ENCODE results near the gene PIPOX. TPM values are rescaled to one million over a fixed set of nuclear protein-coding genes. Genes with fewer than 3 reads are reported as not detected.

Gene PIPOX
- total RNA-seq, 1 donor from 2014 or later: 1.8 TPM

DNA sequence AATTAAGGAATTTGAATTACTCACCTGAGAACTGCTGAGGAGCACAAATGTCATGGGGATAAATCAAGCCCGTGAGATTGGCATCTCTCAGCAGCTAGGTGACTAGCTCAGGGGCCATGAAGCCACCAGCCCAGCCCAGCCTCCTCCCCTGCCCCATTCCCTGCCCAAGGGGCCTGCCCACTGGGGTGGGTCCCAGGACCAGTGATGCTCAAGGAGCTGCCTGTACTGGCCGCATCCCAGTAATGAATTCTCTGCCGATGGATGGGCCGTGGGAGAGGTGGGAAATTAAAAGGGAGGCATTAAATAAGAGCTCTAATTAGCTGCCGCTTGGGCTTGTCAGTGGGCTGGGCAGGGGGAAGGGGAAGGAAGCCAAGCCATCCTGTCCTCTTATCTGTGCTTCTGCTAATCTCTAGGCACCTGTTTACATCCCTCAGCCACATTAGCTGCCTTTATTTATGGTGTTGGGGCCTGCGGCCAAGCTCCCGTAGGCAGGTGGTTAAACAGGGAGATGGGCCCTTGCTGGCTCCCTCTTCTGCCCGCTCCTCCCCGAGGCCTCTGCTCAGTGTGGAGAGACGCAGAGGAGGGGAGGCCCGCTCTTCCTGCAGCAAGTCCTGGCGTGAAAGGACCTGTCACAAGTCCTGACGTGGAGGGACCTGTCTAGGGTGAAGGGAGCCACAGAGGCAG is 48.8 kb downstream of the PIPOX start:
- no peak overlapping the region for H3K4me3 Mint-ChIP-seq (ENCODE audit: unreplicated experiment)
- no peaks in the 10 kb centered on the region for H3K9me3 Mint-ChIP-seq (ENCODE audit: unreplicated experiment)
- FAIRE-seq: no peak
- no peak overlapping the region for H3K4me3 ChIP-seq (ENCODE audit: insufficient read depth, low read depth, low read length)
- no peak for DNase-seq (ENCODE audit: low read depth)
- no peaks in the 10 kb centered on the region for H3K79me2 ChIP-seq (ENCODE audit: insufficient read depth, low read length)
- no peaks in the 10 kb centered on the region for H3K4me1 Mint-ChIP-seq (ENCODE audit: low read depth, unreplicated experiment)
- H3K4me2 ChIP-seq (ENCODE audit: low read length): no peak overlapping the region
- peaks cover 3% of the 10 kb centered on the region for H3K36me3 ChIP-seq (ENCODE audit: insufficient read depth, low read length)
- H3K9me3 ChIP-seq (ENCODE audit: insufficient read depth, low read depth, low read length): no peaks in the 10 kb centered on the region
- H3K27ac Mint-ChIP-seq (ENCODE audit: unreplicated experiment): no peak overlapping the region
- no peak overlapping the region for H3K27ac ChIP-seq (ENCODE audit: low read depth, low read length)
- TF ChIP-seq, protein P1, sequence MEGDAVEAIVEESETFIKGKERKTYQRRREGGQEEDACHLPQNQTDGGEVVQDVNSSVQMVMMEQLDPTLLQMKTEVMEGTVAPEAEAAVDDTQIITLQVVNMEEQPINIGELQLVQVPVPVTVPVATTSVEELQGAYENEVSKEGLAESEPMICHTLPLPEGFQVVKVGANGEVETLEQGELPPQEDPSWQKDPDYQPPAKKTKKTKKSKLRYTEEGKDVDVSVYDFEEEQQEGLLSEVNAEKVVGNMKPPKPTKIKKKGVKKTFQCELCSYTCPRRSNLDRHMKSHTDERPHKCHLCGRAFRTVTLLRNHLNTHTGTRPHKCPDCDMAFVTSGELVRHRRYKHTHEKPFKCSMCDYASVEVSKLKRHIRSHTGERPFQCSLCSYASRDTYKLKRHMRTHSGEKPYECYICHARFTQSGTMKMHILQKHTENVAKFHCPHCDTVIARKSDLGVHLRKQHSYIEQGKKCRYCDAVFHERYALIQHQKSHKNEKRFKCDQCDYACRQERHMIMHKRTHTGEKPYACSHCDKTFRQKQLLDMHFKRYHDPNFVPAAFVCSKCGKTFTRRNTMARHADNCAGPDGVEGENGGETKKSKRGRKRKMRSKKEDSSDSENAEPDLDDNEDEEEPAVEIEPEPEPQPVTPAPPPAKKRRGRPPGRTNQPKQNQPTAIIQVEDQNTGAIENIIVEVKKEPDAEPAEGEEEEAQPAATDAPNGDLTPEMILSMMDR (IDR thresholded peaks at IDR 0.05; ENCODE audit: insufficient read depth, low read depth, low read length): no peak
- no peak for TF ChIP-seq EZH2 (IDR thresholded peaks at IDR 0.05; ENCODE audit: insufficient read depth, low read length)
- H3K4me1 ChIP-seq (ENCODE audit: insufficient read depth, low read length): no peaks in the 10 kb centered on the region
- H3K36me3 Mint-ChIP-seq (ENCODE audit: low read depth, unreplicated experiment): peaks cover 19% of the 10 kb centered on the region
- no peaks in the 10 kb centered on the region for H4K20me1 ChIP-seq (ENCODE audit: insufficient read depth, low read length)
- H2AFZ ChIP-seq (ENCODE audit: low read depth, low read length): no peak overlapping the region
- no peak overlapping the region for H3K9ac ChIP-seq (ENCODE audit: low read length)
- H3K27me3 Mint-ChIP-seq (ENCODE audit: low read depth, unreplicated experiment): no peaks in the 10 kb centered on the region
- no peaks in the 10 kb centered on the region for H3K27me3 ChIP-seq (ENCODE audit: insufficient read depth, low read length)

DNA sequence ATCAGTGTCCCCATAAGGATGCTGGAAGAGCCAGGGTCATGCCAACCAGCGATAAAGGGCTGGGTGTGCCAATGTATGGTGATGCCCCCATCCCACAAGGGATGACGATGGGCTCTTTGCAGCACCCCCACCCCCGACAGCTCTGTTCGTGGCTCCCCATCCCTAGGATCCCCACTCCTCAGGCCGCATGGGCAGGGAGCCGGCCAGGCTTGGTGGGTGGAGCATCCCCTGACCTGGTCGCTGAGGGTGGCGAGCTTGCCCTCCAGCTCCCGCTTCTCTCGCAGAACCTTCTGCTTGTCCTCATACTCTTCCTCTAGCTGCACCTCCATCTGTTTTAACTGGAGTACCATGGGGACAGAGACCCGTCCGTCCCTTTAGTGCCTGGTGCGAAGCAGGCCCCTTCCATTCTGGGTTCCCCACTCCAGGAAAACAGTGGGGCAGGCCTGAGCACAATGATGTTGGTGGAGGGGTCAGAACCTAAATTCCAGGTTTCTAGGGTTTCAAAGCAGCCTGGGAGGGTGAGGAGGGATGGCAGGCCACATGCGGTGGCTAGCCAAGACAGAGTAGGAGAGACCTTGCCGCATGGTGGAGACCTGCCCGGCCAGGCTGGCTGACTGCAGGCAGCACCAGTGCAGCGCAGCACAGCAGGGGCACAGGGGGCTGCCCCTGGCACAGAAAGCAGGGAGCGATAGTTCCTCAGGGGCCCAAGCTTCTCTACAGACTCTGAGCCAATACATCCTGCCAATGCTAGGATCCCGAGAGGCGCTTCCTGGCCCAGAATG is 50.3 kb downstream of the PIPOX start:
- Histone ChIP-seq H4K20me1 (ENCODE audit: insufficient read depth, low read length) (no peaks in the 10 kb centered on the region), H3K9ac (ENCODE audit: low read length) (no peak overlapping the region), H3K27me3 (ENCODE audit: insufficient read depth, low read length) (no peaks in the 10 kb centered on the region), H3K36me3 (ENCODE audit: insufficient read depth, low read length) (peaks cover 3% of the 10 kb centered on the region), H3K27ac (ENCODE audit: low read depth, low read length) (no peak overlapping the region), H3K9me3 (ENCODE audit: insufficient read depth, low read depth, low read length) (no peaks in the 10 kb centered on the region), H3K79me2 (ENCODE audit: insufficient read depth, low read length) (no peaks in the 10 kb centered on the region), H3K4me1 (ENCODE audit: insufficient read depth, low read length) (no peaks in the 10 kb centered on the region), H2AFZ (ENCODE audit: low read depth, low read length) (no peak overlapping the region), H3K4me3 (ENCODE audit: insufficient read depth, low read depth, low read length) (no peak overlapping the region), H3K4me2 (ENCODE audit: low read length) (no peak overlapping the region)
- DNase-seq (ENCODE audit: low read depth): no peak
- TF ChIP-seq, protein P1 (IDR thresholded peaks at IDR 0.05; ENCODE audit: insufficient read depth, low read depth, low read length): no peak
- TF ChIP-seq EZH2 (IDR thresholded peaks at IDR 0.05; ENCODE audit: insufficient read depth, low read length): no peak
- no peaks in the 10 kb centered on the region for H3K4me1 Mint-ChIP-seq (ENCODE audit: low read depth, unreplicated experiment)
- FAIRE-seq: no peak
- no peaks in the 10 kb centered on the region for H3K9me3 Mint-ChIP-seq (ENCODE audit: unreplicated experiment)
- no peaks in the 10 kb centered on the region for H3K27me3 Mint-ChIP-seq (ENCODE audit: low read depth, unreplicated experiment)
- peaks cover 24% of the 10 kb centered on the region for H3K36me3 Mint-ChIP-seq (ENCODE audit: low read depth, unreplicated experiment)
- no peak overlapping the region for H3K27ac Mint-ChIP-seq (ENCODE audit: unreplicated experiment)
- H3K4me3 Mint-ChIP-seq (ENCODE audit: unreplicated experiment): no peak overlapping the region

Data from astrocyte (in vitro differentiated cells and primary cell).